Stomach (tissue), 9 donors: ENCODE measurements around the gene AATF. TPM values are rescaled to one million over a fixed set of nuclear protein-coding genes. Genes with fewer than 3 reads are reported as not detected.

Experiments
- DNase-seq, 2 donors: peaks; one replicate each; pipeline versions ENCODE4 v3.0.0 to v3.0.0-alpha.2; 2013 to 2019
- H3K27ac ChIP-seq, 5 donors: fragments of 200-600 bp in 4 of 5; sonication (generic) in 4 of 5; one replicate each; pipeline ENCODE4 v1.5.1; 2013 to 2019; ENCODE audit warnings: mild to moderate bottlenecking in 1 of 5, moderate library complexity in 1 of 5
- H3K27me3 ChIP-seq, 3 donors: fragments of 200-600 bp; sonication (generic); one replicate each; pipeline ENCODE4 v1.5.1; 2017 to 2019; ENCODE audit warnings: mixed run types in 1 of 3
- H3K36me3 ChIP-seq, 4 donors: fragments of 200-600 bp; sonication (generic); 1 replicate in 3 of 4; 2 replicates in 1 of 4; pipeline ENCODE4 v1.5.1; 2016 to 2019
- H3K4me1 ChIP-seq, 4 donors: fragments of 200-600 bp; sonication (generic); one replicate each; pipeline ENCODE4 v1.5.1; 2016 to 2019
- H3K4me3 ChIP-seq, 4 donors: fragments of 200-600 bp; sonication (generic) in 3 of 4; one replicate each; pipeline ENCODE4 v1.5.1; 2016 to 2019; ENCODE audit warnings: mild to moderate bottlenecking in 1 of 4
- H3K9me3 ChIP-seq, 4 donors: fragments of 200-600 bp; sonication (generic); one replicate each; pipeline ENCODE4 v1.5.1; 2016 to 2019
- EP300 ChIP-seq: sonication (generic); formaldehyde crosslinking; IDR thresholded peaks from one replicate; pipeline ENCODE4 v1.6.1; 2017; ENCODE audit warnings: antibody characterized with exemption
- POLR2A ChIP-seq, 4 donors: fragments of 450-650 bp; IDR thresholded peaks; one replicate each; pipeline ENCODE4 v1.6.1; 2016; ENCODE audit warnings: antibody characterized with exemption in 4 of 4, control low read depth in 2 of 4, mild to moderate bottlenecking in 1 of 4, moderate library complexity in 1 of 4
- POLR2AphosphoS5 ChIP-seq, 3 donors: sonication (generic); formaldehyde crosslinking; IDR thresholded peaks; one replicate each; pipeline ENCODE4 v1.6.1; 2016; ENCODE audit warnings: antibody characterized with exemption in 3 of 3
- WGBS, 5 donors: extraction: QIAGEN DNeasy Blood & Tissue Kit in 3 of 5; methylation state at CpG; one replicate each; pipeline versions ENCODE4 v1.1.5 to v1.1.7; 2013 to 2018; 5-methylcytosine and 5-hydroxymethylcytosine counted together
- intact Hi-C: fragments of 100-400 bp; cut with DNase I; formaldehyde crosslinking; loops from one replicate; pipeline ENCODE4 v1.15.1; 2023; ENCODE audit warnings: low total_unique reads
- polyA plus RNA-seq, 3 donors: library from polyadenylated mRNA; stranded (reverse); fragments of 200-250 nt; gene quantifications; one replicate each; pipeline ENCODE4 v1.2.3, GENCODE V29; 2013
- total RNA-seq, 5 donors: library from RNA; depleted of rRNA; stranded (reverse); fragments of >200 nt; gene quantifications; one replicate each; pipeline versions ENCODE4 v1.1.0 to v1.2.3, GENCODE V29; 2014 to 2016
- TF ChIP-seq, protein P1 (sequence below), 7 experiments: fragments of 450-650 bp in 4 of 7; fragments of 200-600 bp in 3 of 7; sonication (generic) in 3 of 7; IDR thresholded peaks; one replicate each; pipeline ENCODE4 v1.5.1; 2016 to 2019; ENCODE audit warnings: antibody characterized with exemption in 7 of 7, control low read depth in 2 of 7, mild to moderate bottlenecking in 1 of 7
- donor health status: healthy with polysubstance abuse.
- donor health status: Bipolar disorder and iron deficiency.
- donor health status: healthy.

Gene AATF
- total and polyA plus RNA-seq, 8 donors: 5.3 to 52.7 (median 24.7) TPM

- no peak for DNase-seq
- Histone ChIP-seq H3K27me3 (peaks cover 37 to 64% (median 60%) of the 10 kb centered on the region in 3 donors), H3K4me3 (no peak overlapping the region), H3K27ac (no peak overlapping the region), H3K36me3 (peaks cover 0 to 8% (median 3%) of the 10 kb centered on the region in 4 donors), H3K4me1 (peaks cover 24 to 49% (median 42%) of the 10 kb centered on the region in 4 donors), H3K9me3 (peaks cover 0 to 5% (median 0%) of the 10 kb centered on the region in 4 donors)
- TF ChIP-seq, protein P1, sequence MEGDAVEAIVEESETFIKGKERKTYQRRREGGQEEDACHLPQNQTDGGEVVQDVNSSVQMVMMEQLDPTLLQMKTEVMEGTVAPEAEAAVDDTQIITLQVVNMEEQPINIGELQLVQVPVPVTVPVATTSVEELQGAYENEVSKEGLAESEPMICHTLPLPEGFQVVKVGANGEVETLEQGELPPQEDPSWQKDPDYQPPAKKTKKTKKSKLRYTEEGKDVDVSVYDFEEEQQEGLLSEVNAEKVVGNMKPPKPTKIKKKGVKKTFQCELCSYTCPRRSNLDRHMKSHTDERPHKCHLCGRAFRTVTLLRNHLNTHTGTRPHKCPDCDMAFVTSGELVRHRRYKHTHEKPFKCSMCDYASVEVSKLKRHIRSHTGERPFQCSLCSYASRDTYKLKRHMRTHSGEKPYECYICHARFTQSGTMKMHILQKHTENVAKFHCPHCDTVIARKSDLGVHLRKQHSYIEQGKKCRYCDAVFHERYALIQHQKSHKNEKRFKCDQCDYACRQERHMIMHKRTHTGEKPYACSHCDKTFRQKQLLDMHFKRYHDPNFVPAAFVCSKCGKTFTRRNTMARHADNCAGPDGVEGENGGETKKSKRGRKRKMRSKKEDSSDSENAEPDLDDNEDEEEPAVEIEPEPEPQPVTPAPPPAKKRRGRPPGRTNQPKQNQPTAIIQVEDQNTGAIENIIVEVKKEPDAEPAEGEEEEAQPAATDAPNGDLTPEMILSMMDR (IDR thresholded peaks at IDR 0.05): no peak
- TF ChIP-seq POLR2AphosphoS5 (IDR thresholded peaks at IDR 0.05) (no peak), POLR2A (IDR thresholded peaks at IDR 0.05) (no peak), EP300 (no peak)
- intact Hi-C loops: no loop called here
- WGBS, 5 donors: 44 to 60% (median 50%) methylated on average over 2 of the region's 2 CpGs
Observed at GRCh38 chr17:36946726-36947091, 2.0 kb upstream of the AATF start.

GRCh38 chr17:36947922-36948716 is 635 bp upstream of the AATF start:
- 1 to 6% (median 4%) methylated on average over 22 to 26 of the region's 26 CpGs for WGBS, 5 donors
- peaks cover 24 to 50% (median 46%) of the 10 kb centered on the region in 3 donors for H3K27me3 ChIP-seq
- H3K9me3 ChIP-seq: no peaks in the 10 kb centered on the region
- DNase-seq: peak in 1 of 2 donors; percentile 5
- intact Hi-C loops: no loop called here
- peaks cover under 1 to 22% (median 17%) of the 10 kb centered on the region in 4 donors for H3K36me3 ChIP-seq
- peak overlapping the region; percentile 48 to 94 (median 91) for H3K27ac ChIP-seq
- H3K4me3 ChIP-seq: peak overlapping the region; percentile 80 to 93 (median 82)
- no peak for TF ChIP-seq POLR2A (IDR thresholded peaks at IDR 0.05)
- TF ChIP-seq, protein P1 (IDR thresholded peaks at IDR 0.05): no peak
- TF ChIP-seq POLR2AphosphoS5 (IDR thresholded peaks at IDR 0.05): no peak
- no peak for TF ChIP-seq EP300
- H3K4me1 ChIP-seq: peaks cover 16 to 42% (median 32%) of the 10 kb centered on the region in 4 donors

DNA sequence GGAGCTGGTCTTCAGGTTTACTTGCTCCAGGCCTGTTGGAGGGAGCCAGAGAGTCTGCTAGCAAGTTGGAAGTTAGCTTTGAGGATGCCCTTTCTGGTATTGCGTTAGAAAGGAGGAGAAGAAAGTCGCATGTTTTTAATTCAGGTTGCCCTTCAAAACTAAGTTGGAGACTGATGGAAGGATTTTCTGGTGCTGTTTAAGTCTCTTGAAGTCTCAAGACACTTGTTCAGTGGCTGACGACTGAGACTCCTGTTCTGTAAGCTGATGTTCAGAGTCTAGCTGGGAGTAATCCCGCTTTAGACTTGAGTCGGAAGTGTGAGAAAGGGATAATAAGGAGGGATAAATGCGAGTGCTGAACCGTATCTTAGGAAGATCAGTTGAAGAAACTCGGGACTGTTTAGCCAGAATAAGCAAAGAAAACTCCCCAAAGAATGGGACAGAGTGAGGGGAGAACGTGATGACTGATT is 740 bp downstream of the AATF start:
- H3K36me3 ChIP-seq: peaks cover 14 to 36% (median 31%) of the 10 kb centered on the region in 4 donors
- DNase-seq: no peak
- peaks cover 16 to 40% (median 30%) of the 10 kb centered on the region in 4 donors for H3K4me1 ChIP-seq
- no peaks in the 10 kb centered on the region for H3K9me3 ChIP-seq
- TF ChIP-seq EP300 (no peak), POLR2A (IDR thresholded peaks at IDR 0.05) (no peak), POLR2AphosphoS5 (IDR thresholded peaks at IDR 0.05) (no peak)
- TF ChIP-seq, protein P1 (IDR thresholded peaks at IDR 0.05): no peak
- H3K4me3 ChIP-seq: peak overlapping the region; percentile 80 to 93 (median 82)
- peak overlapping the region; percentile 88 to 94 (median 91) for H3K27ac ChIP-seq
- WGBS, 5 donors: 7 to 10% (median 8%) methylated on average over 9 of the region's 9 CpGs
- peaks cover 18 to 36% (median 32%) of the 10 kb centered on the region in 3 donors for H3K27me3 ChIP-seq
- intact Hi-C loops: no loop called here

DNA sequence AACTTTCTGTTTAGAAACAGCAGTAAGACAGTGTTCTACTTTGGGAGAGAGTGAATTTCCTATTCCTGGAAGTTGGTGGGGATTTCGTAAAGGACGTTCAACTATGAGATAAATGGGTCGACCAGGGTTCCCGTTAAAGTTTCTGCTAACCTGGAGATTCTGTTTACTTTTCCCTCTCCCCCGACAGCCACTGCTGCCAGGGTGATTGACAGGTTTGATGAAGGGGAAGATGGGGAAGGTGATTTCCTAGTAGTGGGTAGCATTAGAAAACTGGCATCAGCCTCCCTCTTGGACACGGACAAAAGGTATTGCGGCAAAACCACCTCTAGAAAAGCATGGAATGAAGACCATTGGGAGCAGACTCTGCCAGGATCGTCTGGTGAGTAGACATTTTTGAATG is 1.3 kb downstream of the AATF start:
- peaks cover 20 to 41% (median 36%) of the 10 kb centered on the region in 4 donors for H3K36me3 ChIP-seq
- DNase-seq: peak in 1 of 2 donors; percentile 6
- peaks cover 18 to 30% (median 27%) of the 10 kb centered on the region in 3 donors for H3K27me3 ChIP-seq
- H3K4me3 ChIP-seq: peak overlapping the region in 3 of 4 donors; percentile 80 to 93 (median 80)
- peak overlapping the region in 2 of 5 donors; percentile 92 to 94 for H3K27ac ChIP-seq
- intact Hi-C loops: loop anchor here (10.0 kb wide), 1 partner anchor 335 kb away; no protein-coding TSS in a partner anchor
- peaks cover 16 to 40% (median 30%) of the 10 kb centered on the region in 4 donors for H3K4me1 ChIP-seq
- TF ChIP-seq EP300: no peak
- TF ChIP-seq POLR2AphosphoS5 (IDR thresholded peaks at IDR 0.05): no peak
- no peak for TF ChIP-seq POLR2A (IDR thresholded peaks at IDR 0.05)
- TF ChIP-seq, protein P1 (IDR thresholded peaks at IDR 0.05): no peak
- WGBS, 5 donors: 56 to 73% (median 58%) methylated on average over 8 of the region's 8 CpGs
- H3K9me3 ChIP-seq: no peaks in the 10 kb centered on the region
